ENCODE measurements around the gene P2RY14.

DNA sequence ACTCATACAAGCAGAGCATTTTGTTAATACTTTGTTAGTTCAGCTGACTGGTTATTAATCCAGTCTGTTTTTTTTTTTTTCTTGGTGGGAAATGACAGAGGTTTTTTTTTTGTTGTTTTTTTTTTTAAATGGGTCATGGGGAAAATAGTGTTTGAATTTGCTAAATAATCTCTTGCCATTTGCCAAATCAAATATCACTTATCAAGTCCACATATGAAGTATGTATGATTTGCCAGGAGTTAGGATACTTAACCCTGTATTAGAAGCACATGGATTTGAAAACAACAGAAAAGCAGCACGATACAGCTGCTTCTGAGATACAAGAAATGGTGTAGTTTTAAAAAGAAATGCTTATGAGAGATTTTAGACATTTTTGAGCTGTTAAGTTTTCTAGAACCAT is 21.6 kb downstream of the P2RY14 start:
- TF ChIP-seq, protein P1, sequence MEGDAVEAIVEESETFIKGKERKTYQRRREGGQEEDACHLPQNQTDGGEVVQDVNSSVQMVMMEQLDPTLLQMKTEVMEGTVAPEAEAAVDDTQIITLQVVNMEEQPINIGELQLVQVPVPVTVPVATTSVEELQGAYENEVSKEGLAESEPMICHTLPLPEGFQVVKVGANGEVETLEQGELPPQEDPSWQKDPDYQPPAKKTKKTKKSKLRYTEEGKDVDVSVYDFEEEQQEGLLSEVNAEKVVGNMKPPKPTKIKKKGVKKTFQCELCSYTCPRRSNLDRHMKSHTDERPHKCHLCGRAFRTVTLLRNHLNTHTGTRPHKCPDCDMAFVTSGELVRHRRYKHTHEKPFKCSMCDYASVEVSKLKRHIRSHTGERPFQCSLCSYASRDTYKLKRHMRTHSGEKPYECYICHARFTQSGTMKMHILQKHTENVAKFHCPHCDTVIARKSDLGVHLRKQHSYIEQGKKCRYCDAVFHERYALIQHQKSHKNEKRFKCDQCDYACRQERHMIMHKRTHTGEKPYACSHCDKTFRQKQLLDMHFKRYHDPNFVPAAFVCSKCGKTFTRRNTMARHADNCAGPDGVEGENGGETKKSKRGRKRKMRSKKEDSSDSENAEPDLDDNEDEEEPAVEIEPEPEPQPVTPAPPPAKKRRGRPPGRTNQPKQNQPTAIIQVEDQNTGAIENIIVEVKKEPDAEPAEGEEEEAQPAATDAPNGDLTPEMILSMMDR (conservative IDR thresholded peaks at IDR 0.05), result no peak
- TF ChIP-seq ZFX (IDR thresholded peaks at IDR 0.05), result no peak

Data from C4-2B (cell line).